ENCODE results near the gene PLXNB2.
A peak's percentile ranks its signal among the peaks of the same experiment; 100 is the strongest.

GRCh38 chr22:50261615-50262459 is 45.6 kb downstream of the PLXNB2 start, which contains the start of gene MAPK12:
- 0 out of 2 replicates have a peak, but pooled peaks have one; percentile 33 for TF ChIP-seq MXI1 (IDR thresholded peaks at IDR 0.05; ENCODE audit: low read depth, low read length)
- no peak for TF ChIP-seq CTCF (IDR thresholded peaks at IDR 0.05)

All from SK-N-SH (cell line).